Gastrocnemius medialis (tissue), 4 donors: ENCODE measurements around the gene ESYT2.

Experiments used
- CTCF ChIP-seq, 5 experiments: fragments of 450-650 bp in 3 of 5; fragments of 200-600 bp in 2 of 5; sonication (generic) in 2 of 5; IDR thresholded peaks in 4 of 5; conservative IDR thresholded peaks in 1 of 5; 1 replicate in 4 of 5; 2 replicates in 1 of 5; pipeline ENCODE4 v1.5.1; 2016 to 2019; ENCODE audit warnings: antibody characterized with exemption in 5 of 5, mild to moderate bottlenecking in 3 of 5, moderate library complexity in 3 of 5
- POLR2A ChIP-seq, 2 donors: fragments of 450-650 bp; IDR thresholded peaks; one replicate each; pipeline ENCODE4 v1.6.1; 2017; ENCODE audit warnings: antibody characterized with exemption in 2 of 2, mild to moderate bottlenecking in 2 of 2, moderate library complexity in 2 of 2

- TF ChIP-seq CTCF (IDR thresholded peaks at IDR 0.05 in 4 of 5, conservative IDR thresholded peaks at IDR 0.05 in 1 of 5) (no peak), POLR2A (IDR thresholded peaks at IDR 0.05) (no peak)
Measured at GRCh38 chr7:158779061-158780000, 50.0 kb downstream of the ESYT2 start.
